NOMO-1 (cell line): ENCODE measurements around the gene TNFAIP3.
"Not testable (repeated sequence)": the region's sequence is repeated elsewhere in the genome, so short reads cannot be mapped to it uniquely, and the experiment has no call there.

Experiments
- DNase-seq, 2 experiments: peaks; one replicate each; lab custom pipeline; 2025; ENCODE audit not compliant: unreplicated experiment in 2 of 2; lab: John Stamatoyannopoulos, UW

The TNFAIP3 gene

DNA sequence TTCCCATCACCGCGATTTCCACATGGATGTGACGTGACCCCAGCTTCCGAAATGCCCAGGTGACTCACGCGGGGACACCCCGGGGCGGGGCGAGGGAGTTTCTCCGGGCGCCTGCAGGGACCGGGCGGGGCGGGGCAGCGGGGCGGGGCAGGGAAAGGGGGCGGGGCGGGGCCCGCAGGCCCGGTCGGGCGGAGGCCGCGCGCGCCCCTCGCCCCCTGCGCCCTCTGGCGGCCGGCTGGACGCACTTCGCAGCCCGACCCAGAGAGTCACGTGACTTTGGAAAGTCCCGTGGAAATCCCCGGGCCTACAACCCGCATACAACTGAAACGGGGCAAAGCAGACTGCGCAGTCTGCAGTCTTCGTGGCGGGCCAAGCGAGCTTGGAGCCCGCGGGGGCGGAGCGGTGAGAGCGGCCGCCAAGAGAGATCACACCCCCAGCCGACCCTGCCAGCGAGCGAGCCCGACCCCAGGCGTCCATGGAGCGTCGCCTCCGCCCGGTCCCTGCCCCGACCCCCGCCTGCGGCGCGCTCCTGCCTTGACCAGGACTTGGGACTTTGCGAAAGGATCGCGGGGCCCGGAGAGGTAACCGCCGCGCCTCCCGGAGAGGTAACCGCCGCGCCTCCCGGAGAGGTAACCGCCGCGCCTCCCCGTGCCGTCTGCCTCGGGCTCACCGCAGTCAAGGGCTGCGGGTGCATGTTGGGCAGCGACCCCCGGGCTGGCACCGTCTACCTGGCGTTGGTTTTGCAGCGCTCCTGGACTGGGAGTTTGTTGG lies at the start of gene TNFAIP3:
Gene TNFAIP3, plus strand, starts transcription at position 346 of the 771 bp plus-strand sequence. CDS start 3,969 bp downstream, outside the sequence.
- peak; percentile 92 to 97 for DNase-seq

- DNase-seq, result no peak
Measured at GRCh38 chr6:137818440-137818839, 48.6 kb upstream of the TNFAIP3 start.

GRCh38 chr6:137819740-137820139 lies 47.3 kb upstream of the TNFAIP3 start:
- DNase-seq, result no peak

DNA sequence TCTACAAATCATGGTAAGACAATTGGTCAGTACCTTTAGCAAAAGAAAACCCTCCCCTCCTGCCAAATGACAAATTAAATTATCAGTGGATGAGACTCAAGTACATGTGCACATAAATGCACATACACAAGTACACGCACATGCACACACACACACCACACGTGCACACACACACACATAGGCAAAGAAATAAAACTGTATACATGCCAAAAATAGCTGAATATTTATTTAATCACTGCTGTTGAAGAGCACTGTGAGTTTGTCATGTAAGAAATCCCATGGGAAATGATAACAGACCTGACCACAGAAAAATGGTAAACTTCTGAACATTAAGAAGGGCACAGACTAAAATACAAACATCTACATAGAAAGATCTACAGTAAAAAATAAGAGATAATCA lies 46.6 kb upstream of the TNFAIP3 start:
- no peak for DNase-seq

GRCh38 chr6:137820952-137821351 lies 46.1 kb upstream of the TNFAIP3 start:
- no peak for DNase-seq

GRCh38 chr6:137821491-137821890 lies 45.6 kb upstream of the TNFAIP3 start:
- DNase-seq, result no peak

DNA sequence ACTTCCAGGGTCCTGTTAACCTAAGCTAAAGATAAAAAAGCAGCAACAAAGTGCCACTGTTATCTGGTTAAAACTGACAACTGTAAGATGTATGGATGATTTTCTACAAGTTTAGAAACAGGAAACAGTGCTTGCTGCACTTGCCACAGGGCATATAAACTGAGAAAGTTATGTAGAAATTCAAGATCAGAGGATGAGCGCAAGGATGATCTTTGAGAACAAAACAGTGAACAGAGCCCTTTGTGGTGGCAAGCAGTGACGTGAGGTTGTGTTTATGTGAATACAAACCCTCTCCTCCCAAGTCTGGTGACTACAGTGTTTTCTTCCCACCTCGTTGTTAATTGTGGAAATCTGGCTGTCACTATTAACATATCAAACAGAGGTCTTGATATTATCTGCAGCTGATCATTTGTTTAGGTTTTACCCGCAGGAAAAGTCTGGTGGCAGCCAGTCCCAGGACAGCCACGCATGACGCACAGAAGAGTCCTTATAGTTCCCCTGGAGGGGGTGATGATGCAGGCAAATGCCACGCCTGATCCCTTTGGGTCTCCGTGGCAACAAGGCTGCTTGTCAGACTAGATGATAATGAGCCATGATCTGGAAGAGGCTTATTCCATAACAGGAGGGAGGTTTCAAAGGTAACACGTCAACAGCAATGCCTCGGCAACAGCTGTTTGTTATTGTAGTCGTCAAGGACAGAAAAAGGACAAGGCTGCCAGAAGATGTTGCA lies 43.1 kb upstream of the TNFAIP3 start:
- DNase-seq, result peak; percentile 43 to 59

DNA sequence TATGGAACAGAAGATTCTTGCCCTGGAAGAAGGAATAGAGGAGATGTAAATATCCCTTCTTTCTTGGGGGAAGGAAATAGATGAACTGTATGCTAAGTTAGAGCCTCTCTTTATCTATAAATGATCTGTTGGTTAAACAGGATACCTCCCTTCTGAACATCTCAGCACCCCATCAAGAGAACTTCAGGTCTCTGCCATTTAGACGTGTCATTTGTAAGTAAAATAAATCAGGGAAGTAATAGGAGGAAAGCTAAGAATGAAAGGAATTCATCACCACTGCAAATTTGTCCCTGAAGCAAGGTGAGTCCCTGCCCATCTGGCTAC lies 42.5 kb upstream of the TNFAIP3 start:
- DNase-seq, result no peak

DNA sequence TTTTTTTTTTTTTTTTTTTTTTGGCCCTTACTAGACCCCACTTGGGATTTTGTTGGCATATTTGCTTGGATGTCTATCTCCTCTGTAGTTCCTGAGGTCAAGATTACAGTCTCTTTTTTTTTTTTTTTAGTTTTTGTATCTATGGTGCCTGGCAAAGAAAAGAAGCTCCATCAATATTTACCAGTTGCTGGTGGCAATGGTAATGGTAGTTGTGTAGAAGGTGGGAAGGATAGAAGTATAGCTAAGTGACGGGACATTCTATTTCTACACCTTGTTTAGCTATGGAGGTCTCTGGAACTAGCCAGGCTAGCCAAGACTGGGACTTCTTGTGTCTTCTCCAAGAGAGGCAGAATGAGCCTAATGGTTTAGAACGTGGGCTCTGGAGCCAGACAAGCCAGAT lies 42.2 kb upstream of the TNFAIP3 start:
- no peak for DNase-seq

- no peak for DNase-seq
Measured at GRCh38 chr6:137827411-137827940, 39.6 kb upstream of the TNFAIP3 start.

DNA sequence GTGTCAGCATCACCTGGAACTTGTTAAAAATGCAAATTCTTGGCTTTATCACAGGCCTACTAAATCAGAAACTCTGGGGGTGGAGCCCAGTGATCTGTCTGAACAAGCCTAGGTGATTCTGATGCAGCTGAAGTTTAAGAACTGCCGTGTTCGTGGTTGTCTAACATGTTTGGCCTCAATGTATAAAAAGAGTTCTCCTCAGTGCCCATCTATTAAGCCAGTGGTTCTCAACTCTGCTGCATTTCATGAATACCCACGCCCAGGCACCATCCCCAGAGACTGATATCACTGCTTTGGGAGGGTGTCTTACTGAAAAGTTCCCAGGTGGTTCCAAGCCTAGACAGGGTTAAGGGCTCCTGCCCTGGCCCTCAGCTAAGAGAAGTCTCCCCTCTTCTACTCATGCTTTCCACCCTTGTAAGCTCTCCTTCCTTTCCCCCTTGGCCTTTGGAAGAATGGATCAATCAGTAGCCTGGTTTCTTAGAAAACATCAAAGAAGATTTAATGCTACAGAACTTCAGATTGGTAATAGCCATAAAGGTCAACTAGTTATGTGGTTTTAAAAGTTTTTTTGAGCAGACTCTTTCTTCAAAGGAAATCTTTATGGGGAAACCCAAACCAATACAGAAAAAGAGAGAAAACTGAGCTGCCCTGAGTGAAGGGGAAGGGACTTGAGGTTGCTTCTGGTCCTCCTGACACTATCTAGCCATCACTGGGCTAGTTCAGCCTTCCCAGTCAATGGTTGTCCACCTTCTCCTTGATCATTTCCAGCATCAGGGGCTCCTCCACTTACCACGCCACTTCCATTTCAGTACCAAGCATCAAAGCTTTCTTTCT lies 38.9 kb upstream of the TNFAIP3 start:
- no peak for DNase-seq

- no peak for DNase-seq
Measured at GRCh38 chr6:137829641-137830083, 37.4 kb upstream of the TNFAIP3 start.

DNA sequence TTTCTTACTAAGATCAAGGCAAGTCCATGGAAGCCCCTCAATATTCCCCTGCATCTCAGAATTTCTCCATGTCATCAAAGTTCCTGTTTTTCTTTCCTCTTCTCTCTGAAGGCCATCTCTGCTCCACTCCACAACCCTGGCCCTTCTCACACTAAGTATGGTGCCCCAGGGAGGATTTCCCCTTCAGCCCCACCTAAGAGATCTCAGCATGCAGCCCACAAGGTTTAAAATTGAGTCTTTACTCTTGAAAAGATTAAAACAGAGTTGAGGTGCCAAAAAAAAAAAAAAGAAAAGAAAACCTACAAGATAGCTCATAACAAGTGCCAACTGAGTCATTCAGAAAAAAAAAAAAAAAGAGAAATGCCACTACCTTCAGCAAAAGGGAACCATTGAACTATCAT lies 36.5 kb upstream of the TNFAIP3 start:
- DNase-seq, result no peak

- peak in 1 of 2 experiments; percentile 29 for DNase-seq
Measured at GRCh38 chr6:137832110-137832509, 34.9 kb upstream of the TNFAIP3 start.

DNA sequence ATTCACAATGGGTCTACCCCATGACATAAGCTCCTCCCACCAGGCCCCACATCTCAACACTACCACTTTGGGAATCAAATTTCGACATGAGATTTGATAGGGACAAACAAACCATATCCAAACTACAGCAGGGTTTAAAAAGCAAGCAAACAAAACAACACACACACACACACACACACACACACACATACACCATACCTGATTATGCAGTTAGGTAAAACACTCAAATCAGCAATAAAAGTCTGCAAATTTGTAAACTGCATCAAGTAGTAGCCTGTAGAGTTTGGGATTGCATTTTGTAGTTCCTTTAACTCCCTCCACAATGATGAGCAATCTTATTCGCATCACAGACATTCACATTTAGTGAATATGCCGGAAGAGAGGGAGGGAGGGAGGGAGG lies 32.6 kb upstream of the TNFAIP3 start:
- no peak for DNase-seq

DNA sequence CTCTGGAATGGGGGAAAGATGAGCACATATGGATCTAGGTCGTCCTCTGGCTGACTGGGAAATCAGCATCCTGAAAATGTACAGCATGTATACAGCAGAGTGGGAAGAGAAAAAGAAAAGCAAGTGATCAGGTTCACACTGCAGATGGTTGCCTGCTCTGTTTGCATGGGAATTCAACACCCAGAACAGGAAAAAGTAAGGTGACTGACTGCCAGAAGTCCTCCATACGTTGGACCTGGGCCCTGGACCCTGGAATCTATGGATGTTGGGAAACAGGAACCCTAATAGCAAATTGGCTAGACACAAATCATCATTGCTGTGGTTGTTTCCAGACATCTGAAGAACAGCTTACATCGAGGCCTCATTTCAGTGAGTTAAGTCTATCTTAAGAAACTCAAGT lies 30.3 kb upstream of the TNFAIP3 start:
- DNase-seq, result no peak

DNA sequence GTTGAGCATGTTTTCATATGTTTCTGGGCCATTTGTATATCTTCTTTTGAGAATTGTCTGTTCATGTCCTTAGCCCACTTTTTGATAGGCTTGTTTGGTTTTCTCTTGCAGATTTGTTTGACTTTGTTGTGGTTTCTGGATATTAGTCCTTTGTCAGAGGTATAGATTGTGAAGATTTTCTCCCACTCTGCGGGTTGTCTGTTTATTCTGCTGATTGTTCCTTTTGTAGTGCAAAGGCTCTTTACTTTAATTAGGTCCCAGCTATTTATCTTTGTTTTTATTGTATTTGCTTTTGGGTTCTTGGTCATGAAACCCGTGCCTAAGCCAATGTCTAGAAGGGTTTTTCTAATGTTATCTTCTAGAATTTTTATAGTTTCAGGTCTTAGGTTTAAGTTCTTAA lies 29.0 kb upstream of the TNFAIP3 start:
- not testable (repeated sequence) for DNase-seq

GRCh38 chr6:137838597-137838996 lies 28.5 kb upstream of the TNFAIP3 start:
- DNase-seq, result not testable (repeated sequence)

GRCh38 chr6:137839076-137839475 lies 28.0 kb upstream of the TNFAIP3 start:
- DNase-seq, result no peak

DNA sequence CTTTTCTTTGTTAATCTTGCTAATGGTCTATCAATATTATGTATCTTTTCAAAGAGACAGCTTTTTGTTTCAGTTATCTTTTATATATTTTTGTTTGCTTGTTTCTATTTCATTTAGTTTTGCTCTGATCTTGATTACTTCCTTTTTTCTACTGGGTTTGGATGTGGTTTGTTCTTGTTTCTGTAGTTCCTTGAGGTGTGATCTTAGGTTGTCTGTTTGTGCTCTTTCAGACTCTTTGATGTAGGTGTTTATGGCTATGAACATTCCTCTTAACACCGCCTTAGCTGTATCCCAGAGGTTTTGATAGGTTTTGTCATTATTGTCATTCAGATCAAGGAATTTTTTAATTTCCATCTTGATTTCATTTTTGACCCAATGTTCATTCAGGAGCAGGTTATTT lies 26.8 kb upstream of the TNFAIP3 start:
- DNase-seq, result no peak

DNA sequence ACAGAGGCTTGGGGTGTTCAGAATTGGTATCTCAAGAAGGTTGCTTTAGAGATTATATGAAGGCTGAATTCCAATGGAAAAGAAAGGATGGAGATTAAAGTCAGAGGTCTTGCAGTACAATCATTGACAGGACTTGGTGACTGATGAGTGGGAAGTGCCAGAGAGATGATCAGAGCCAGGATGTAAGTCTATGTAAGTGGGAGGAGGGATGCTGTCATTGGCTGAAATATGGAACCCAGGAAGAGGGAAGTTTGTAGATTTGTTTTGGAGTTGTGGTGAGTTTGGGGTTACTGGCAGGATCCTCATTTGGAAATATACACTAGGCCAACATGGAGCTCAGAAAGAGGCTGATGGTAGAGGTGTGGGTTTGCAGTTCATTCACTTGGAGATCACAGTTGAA lies 23.8 kb upstream of the TNFAIP3 start:
- no peak for DNase-seq
